ENCODE data around the gene HTR6. TPM values are rescaled to one million over a fixed set of nuclear protein-coding genes. Genes with fewer than 3 reads are reported as not detected.

The HTR6 gene
- polyA plus RNA-seq, 1 donor (not counting 4 experiments of a cell fraction or from before 2014, with no cell fraction given), result not detected

DNA sequence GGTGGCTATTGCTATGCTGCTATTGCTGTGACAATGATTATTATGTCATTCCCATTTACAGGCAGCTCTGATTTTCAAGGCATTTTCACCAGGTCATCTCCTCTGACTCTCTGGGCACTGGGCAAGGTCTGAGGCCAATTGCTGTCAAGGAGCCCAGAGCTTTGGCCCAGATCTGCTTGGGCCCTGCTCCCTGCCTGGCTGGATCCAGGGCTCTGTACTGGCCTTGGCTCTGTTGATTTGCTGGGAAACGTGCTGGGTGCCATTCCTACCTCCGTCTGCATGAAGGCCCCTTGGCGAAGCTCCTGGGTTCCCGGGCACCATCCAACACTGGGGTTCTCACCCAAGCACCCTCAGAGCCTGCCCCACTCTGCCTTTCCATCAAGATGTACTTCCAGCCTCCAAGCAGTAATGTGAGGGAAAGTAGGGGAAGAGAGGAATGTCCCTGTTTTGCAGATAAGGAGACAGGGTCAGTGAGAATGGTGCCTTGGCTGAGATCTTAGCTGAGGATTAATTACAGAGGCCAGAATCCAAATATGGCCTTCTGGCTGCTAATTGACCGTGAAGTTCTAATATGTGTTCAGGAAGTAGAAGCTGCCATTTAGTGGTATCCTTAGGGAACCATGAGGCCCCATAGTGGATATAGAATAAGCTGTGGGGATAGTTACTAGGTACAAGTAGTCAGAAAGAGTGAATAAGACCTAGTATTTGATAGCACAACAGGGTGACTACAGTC, 63.9 kb downstream of the HTR6 start:
- DNase-seq (ENCODE audit: low read depth, low spot score), result no peak
- H3K9me1 ChIP-seq (ENCODE audit: control insufficient read depth, extremely low read depth, insufficient read depth, low read length), result no peaks in the 10 kb centered on the region
- H3K27me3 ChIP-seq (ENCODE audit: control insufficient read depth, extremely low read depth, insufficient read depth, low read length), result no peaks in the 10 kb centered on the region
- dilution Hi-C loops (cut with MboI; ENCODE audit: extremely low pct_ligation_motif_present, low sequenced_read_pairs), result no loop called here
- no peaks in the 10 kb centered on the region for H3K79me2 ChIP-seq (ENCODE audit: control insufficient read depth, insufficient read depth, low read length)
- no peak overlapping the region for H3K9ac ChIP-seq (ENCODE audit: control insufficient read depth, extremely low read depth, insufficient read depth, low read length)
- no peak overlapping the region for H2AFZ ChIP-seq (ENCODE audit: control insufficient read depth, low read length)
- no peaks in the 10 kb centered on the region for H3K4me1 ChIP-seq (ENCODE audit: control insufficient read depth, extremely low read depth, insufficient read depth, low read length)
- H3K4me3 ChIP-seq (ENCODE audit: control insufficient read depth in 2 of 3, extremely low read depth in 1 of 3, insufficient read depth in 2 of 3, low read depth in 1 of 3, low read length in 3 of 3), result no peak overlapping the region
- no peaks in the 10 kb centered on the region for H3K36me3 ChIP-seq (ENCODE audit: control insufficient read depth in 2 of 2, extremely low read depth in 1 of 2, insufficient read depth in 2 of 2, low read length in 2 of 2)
- H3K9me3 ChIP-seq (ENCODE audit: control insufficient read depth, low read depth, low read length), result peaks cover 6% of the 10 kb centered on the region
- no peak for FAIRE-seq
- TF ChIP-seq, protein P1, sequence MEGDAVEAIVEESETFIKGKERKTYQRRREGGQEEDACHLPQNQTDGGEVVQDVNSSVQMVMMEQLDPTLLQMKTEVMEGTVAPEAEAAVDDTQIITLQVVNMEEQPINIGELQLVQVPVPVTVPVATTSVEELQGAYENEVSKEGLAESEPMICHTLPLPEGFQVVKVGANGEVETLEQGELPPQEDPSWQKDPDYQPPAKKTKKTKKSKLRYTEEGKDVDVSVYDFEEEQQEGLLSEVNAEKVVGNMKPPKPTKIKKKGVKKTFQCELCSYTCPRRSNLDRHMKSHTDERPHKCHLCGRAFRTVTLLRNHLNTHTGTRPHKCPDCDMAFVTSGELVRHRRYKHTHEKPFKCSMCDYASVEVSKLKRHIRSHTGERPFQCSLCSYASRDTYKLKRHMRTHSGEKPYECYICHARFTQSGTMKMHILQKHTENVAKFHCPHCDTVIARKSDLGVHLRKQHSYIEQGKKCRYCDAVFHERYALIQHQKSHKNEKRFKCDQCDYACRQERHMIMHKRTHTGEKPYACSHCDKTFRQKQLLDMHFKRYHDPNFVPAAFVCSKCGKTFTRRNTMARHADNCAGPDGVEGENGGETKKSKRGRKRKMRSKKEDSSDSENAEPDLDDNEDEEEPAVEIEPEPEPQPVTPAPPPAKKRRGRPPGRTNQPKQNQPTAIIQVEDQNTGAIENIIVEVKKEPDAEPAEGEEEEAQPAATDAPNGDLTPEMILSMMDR (optimal IDR thresholded peaks at IDR 0.05 in 1 of 3, IDR thresholded peaks at IDR 0.05 in 1 of 3, conservative IDR thresholded peaks at IDR 0.05 in 1 of 3; ENCODE audit: extremely low read depth in 1 of 3, insufficient read depth in 2 of 3, low read length in 3 of 3), result no peak
- no peak for TF ChIP-seq EZH2 (IDR thresholded peaks at IDR 0.05; ENCODE audit: low read length)
- H3K4me2 ChIP-seq (ENCODE audit: control insufficient read depth, extremely low read depth, insufficient read depth, low read depth, low read length), result no peak overlapping the region
- H3K27ac ChIP-seq (ENCODE audit: control insufficient read depth, insufficient read depth, low read length), result no peak overlapping the region
- no peaks in the 10 kb centered on the region for H4K20me1 ChIP-seq (ENCODE audit: control insufficient read depth, extremely low read depth, insufficient read depth, low read length)

DNA sequence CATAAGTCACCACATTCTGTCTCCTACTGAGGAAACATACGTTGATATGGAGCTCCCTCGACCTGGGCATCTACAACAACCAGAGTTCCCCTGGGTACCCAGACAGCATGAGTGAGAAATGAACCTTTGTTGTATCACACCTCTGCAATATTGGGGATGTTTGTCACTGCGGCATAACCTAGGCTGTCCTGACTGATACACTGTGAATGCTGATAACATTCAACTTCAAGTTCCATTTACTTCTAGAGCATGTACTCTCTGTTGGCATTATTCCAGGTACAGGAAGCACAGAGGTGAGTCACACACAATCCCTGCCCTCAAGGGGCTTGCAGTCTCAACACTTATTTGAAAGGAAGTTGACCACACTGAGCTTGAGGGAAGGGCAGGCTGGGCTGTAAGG, 65.6 kb downstream of the HTR6 start:
- dilution Hi-C loops (cut with MboI; ENCODE audit: extremely low pct_ligation_motif_present, low sequenced_read_pairs), result no loop called here
- no peaks in the 10 kb centered on the region for H3K27me3 ChIP-seq (ENCODE audit: control insufficient read depth, extremely low read depth, insufficient read depth, low read length)
- no peak for DNase-seq (ENCODE audit: low read depth, low spot score)
- H3K79me2 ChIP-seq (ENCODE audit: control insufficient read depth, insufficient read depth, low read length), result no peaks in the 10 kb centered on the region
- H3K27ac ChIP-seq (ENCODE audit: control insufficient read depth, insufficient read depth, low read length), result no peak overlapping the region
- no peak for FAIRE-seq
- H3K9me3 ChIP-seq (ENCODE audit: control insufficient read depth, low read depth, low read length), result peaks cover 6% of the 10 kb centered on the region
- TF ChIP-seq EZH2 (IDR thresholded peaks at IDR 0.05; ENCODE audit: low read length), result no peak
- TF ChIP-seq, protein P1 (optimal IDR thresholded peaks at IDR 0.05 in 1 of 3, IDR thresholded peaks at IDR 0.05 in 1 of 3, conservative IDR thresholded peaks at IDR 0.05 in 1 of 3; ENCODE audit: extremely low read depth in 1 of 3, insufficient read depth in 2 of 3, low read length in 3 of 3), result no peak
- no peak overlapping the region for H3K4me2 ChIP-seq (ENCODE audit: control insufficient read depth, extremely low read depth, insufficient read depth, low read depth, low read length)
- no peaks in the 10 kb centered on the region for H4K20me1 ChIP-seq (ENCODE audit: control insufficient read depth, extremely low read depth, insufficient read depth, low read length)
- no peaks in the 10 kb centered on the region for H3K4me1 ChIP-seq (ENCODE audit: control insufficient read depth, extremely low read depth, insufficient read depth, low read length)
- H3K9ac ChIP-seq (ENCODE audit: control insufficient read depth, extremely low read depth, insufficient read depth, low read length), result no peak overlapping the region
- H3K4me3 ChIP-seq (ENCODE audit: control insufficient read depth in 2 of 3, extremely low read depth in 1 of 3, insufficient read depth in 2 of 3, low read depth in 1 of 3, low read length in 3 of 3), result no peak overlapping the region
- no peak overlapping the region for H2AFZ ChIP-seq (ENCODE audit: control insufficient read depth, low read length)
- H3K36me3 ChIP-seq (ENCODE audit: control insufficient read depth in 2 of 2, extremely low read depth in 1 of 2, insufficient read depth in 2 of 2, low read length in 2 of 2), result no peaks in the 10 kb centered on the region
- no peaks in the 10 kb centered on the region for H3K9me1 ChIP-seq (ENCODE audit: control insufficient read depth, extremely low read depth, insufficient read depth, low read length)

Other genes with a start within 250 kb of the HTR6 start
- gene CAPZB, start 179.3 kb upstream of the HTR6 start, polyA plus RNA-seq, result 143 to 422 TPM (median 193 TPM) in 3 replicates
- 44.6 to 114 TPM (median 74.5 TPM) in 3 replicates for gene NBL1, start 20.6 kb upstream of the HTR6 start, polyA plus RNA-seq
- 1.2 to 2.2 TPM (median 1.2 TPM) in 3 replicates for gene TMCO4, start 135.0 kb downstream of the HTR6 start, polyA plus RNA-seq
- not detected in 3 replicates for gene RNF186, start 150.4 kb downstream of the HTR6 start, polyA plus RNA-seq
- 4.1 to 7.0 TPM (median 5.5 TPM) in 3 replicates for gene OTUD3, start 217.5 kb downstream of the HTR6 start, polyA plus RNA-seq

Data from keratinocyte (primary cell).